Dedifferentiated amniotic fluid mesenchymal stem cell (primary cell): ENCODE data around the gene SOCS6.

Experiments used
- DNase-seq: peaks from one replicate; pipeline ENCODE4 v3.0.0-alpha.2; 2016; ENCODE audit errors: extremely low spot score

The SOCS6 gene

GRCh38 chr18:70288171-70288850, 534 bp upstream of the SOCS6 start:
- DNase-seq: peak; percentile 31

- DNase-seq: no peak
Observed at GRCh38 chr18:70289351-70290312, 787 bp downstream of the SOCS6 start.

DNA sequence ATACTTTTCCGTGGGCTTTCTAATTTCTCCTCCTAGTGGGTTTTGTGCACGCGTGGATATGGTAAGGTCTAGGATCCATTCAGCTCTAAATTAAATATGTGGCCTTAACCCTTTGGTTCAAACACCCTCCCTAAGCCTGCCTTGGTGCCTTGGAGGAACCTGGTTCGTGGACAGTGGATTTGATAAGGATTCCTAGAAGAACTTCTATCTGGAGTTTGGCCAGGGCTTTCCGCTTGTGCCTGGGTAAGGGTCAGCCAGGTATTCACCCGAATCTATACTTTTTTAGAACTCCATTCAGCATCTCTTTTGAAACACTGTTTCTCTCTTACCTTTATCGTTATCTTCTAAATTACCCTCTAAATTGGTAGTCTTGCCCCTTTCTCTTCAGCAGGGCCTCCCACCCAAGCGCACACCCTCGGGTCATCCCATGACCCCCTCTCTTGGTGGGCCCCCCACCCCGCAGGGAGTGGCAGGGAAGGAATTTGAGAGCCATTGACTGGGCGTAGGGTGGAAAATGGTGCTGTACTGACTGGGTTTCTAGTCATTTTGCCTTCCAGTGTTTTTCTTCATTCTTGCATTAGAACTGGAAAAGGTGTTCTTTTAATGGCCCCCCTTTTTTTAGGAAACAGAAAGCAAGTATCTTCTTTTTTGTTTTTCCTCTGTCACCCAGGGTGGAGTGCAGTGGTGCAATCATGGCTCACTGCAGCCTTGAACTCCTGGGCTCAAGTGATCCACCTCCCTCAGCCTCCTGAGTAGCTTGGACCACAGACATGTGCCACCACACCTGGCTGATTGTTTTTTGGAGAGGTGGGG, 1.8 kb downstream of the SOCS6 start:
- DNase-seq: no peak

- DNase-seq: no peak
Observed at GRCh38 chr18:70291295-70291574, 2.4 kb downstream of the SOCS6 start.

- DNase-seq: no peak
Observed at GRCh38 chr18:70292628-70293027, 3.8 kb downstream of the SOCS6 start.

GRCh38 chr18:70293166-70293565, 4.3 kb downstream of the SOCS6 start:
- DNase-seq: no peak

DNA sequence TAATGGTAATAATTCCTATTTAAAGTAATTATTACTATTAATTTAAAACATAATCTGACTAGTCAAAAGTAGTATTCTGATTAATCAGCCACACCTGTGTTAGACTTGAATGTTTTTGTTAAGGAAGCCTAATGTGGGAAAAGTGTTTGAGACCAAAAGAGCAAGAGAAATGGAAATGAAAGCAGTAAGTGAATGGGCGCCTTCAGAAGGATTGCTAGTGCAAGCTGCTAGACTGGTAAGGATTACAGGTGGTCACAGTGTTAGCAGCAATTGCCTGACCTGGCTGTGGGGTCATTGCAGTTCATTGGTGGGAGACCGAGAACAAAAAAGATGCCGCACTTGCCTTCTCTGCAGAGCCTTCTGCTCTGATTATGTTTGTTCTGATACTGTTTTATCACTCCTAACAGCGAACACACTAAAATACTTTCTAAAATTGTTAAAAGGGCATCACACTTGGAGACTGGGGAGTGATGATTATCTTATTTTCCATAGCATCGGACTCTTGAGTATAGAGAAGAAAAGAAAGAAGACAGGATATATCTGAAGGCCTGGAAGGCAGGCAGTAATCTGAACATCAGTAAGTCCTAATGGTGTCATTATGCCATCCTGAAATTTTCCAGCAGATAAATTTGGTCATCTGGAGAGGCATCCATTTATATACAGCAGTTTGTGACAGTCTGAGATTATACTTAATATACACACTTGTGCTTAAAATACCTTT, 5.8 kb downstream of the SOCS6 start:
- no peak for DNase-seq

GRCh38 chr18:70295192-70296188, 6.6 kb downstream of the SOCS6 start:
- DNase-seq: no peak

GRCh38 chr18:70296289-70296688, 7.4 kb downstream of the SOCS6 start:
- no peak for DNase-seq

DNA sequence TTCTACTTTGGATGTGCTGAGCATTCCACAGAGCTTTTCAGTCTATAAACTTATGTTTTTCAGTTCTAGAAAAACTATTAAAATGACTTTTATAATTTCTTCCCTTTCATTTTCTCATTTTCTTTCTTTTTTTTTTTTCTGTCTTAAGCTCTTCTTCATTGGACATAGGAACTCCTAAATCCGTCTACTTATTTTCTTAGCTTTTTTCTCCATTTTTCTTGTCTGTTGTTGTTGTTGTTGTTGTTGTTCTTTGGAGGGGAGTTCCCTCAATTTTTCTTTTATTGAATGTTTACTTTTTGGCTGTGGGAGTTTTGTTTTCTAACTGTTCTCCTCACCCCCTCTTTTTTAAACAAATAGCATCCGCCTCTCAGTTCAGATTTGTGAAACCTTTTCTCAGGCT, 7.9 kb downstream of the SOCS6 start:
- no peak for DNase-seq

DNA sequence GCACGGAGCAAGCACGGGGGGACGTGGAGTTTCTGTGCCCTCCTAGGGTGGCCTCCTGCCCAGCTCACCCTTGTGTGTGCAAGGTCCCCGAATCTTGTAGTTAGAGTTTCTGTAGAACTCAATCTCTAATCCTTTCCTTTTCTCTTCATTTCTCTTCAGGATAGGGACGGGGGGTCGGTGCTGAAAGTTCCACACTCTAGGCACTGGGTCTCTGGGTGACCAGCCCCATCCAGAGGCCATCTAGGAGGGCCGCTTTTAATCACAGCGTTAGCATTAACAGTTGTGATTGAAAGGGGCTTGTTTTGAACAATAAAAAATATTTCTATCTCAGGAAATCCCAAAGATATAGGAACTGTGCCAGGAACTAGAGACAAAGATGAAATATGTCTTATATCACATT, 10.5 kb downstream of the SOCS6 start:
- no peak for DNase-seq

- DNase-seq: no peak
Observed at GRCh38 chr18:70301667-70302066, 12.8 kb downstream of the SOCS6 start.

- no peak for DNase-seq
Observed at GRCh38 chr18:70308555-70309294, 19.9 kb downstream of the SOCS6 start.

DNA sequence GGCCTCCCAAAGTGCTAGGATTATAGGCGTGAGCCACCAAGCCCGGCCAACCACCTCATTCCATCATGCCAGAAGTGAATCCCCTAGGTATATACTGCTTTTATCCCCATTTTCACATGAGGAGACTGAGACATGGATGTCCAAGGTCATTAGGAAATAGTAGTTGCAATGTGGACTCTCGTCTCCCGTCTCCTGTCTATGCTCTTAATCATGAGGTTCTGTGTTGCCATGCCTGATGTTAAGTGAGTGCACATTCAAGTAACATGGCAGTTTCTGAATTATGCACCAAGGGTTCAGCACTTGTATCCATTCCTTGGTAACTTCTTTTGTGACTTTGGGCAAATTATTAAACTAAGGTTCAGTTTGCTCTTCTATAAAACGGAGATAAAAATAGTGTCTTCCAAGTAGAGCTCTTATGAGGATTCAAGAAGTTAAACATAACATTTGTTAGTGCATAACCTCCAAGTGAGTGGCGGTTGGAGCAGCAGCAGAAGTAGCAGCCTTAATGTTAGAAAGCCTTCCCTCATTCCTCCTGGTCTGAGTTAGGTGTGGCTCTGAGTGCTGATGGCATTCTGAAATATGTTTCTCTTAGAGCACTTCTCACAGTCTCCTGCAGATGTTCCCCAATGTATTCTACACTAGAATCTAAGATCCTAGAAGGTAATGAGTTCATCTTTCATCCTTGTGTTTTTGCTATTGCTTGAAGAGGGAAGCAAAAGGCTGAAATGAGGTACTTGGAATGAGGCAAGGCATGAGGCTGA, 21.9 kb downstream of the SOCS6 start:
- DNase-seq: no peak

DNA sequence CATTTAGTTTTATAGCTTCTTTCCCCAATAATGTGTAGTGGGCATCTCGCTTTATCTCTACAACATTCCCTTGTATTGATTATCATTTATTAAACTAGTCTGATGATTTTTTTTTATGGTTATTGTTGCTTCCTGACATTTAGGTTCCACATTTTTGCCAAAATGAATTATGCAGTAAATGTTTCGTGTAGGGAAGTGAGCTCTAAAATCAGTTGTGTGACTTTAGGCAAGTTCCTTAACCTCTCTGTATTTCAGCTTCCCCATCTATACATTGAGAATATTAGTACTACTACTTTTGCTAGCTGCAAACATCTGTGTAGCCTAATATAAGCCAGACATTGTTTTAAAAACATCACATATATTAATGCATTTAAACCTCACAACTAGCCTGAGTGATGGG, 22.9 kb downstream of the SOCS6 start:
- DNase-seq: no peak

- DNase-seq: no peak
Observed at GRCh38 chr18:70313640-70314039, 24.8 kb downstream of the SOCS6 start.

- no peak for DNase-seq
Observed at GRCh38 chr18:70314151-70314782, 25.4 kb downstream of the SOCS6 start.

- DNase-seq: no peak
Observed at GRCh38 chr18:70319187-70319586, 30.3 kb downstream of the SOCS6 start.

- DNase-seq: no peak
Observed at GRCh38 chr18:70321616-70322015, 32.8 kb downstream of the SOCS6 start.
